Measurements from ENCODE around the gene UGCG. TPM values are rescaled to one million over a fixed set of nuclear protein-coding genes. Genes with fewer than 3 reads are reported as not detected.

The UGCG gene
- total RNA-seq = 158 and 172 TPM in 2 replicates

GRCh38 chr9:111895996-111896941, at the start of gene UGCG:
Gene UGCG (plus strand): TSS chr9:111896814. CDS start chr9:111897216, 402 bp downstream.
- TF ChIP-seq CTCF (IDR thresholded peaks at IDR 0.05; ENCODE audit: insufficient read depth, low read length, poor library complexity, severe bottlenecking) = no peak
- Histone ChIP-seq H3K27me3 (ENCODE audit: control insufficient read depth, insufficient read depth, low read length) (no peaks in the 10 kb centered on the region), H3K4me3 (ENCODE audit: low read depth, low read length) (peak within 1 kb of the TSS; percentile 98), H3K36me3 (ENCODE audit: control insufficient read depth, insufficient read depth, low read length) (no peaks in the 10 kb centered on the region)
- DNase-seq (ENCODE audit: low read depth) = peak; percentile 55

- no peak overlapping the region for H3K4me3 ChIP-seq (ENCODE audit: low read depth, low read length)
- H3K36me3 ChIP-seq (ENCODE audit: control insufficient read depth, insufficient read depth, low read length) = no peaks in the 10 kb centered on the region
- DNase-seq (ENCODE audit: low read depth) = no peak
- TF ChIP-seq CTCF (IDR thresholded peaks at IDR 0.05; ENCODE audit: insufficient read depth, low read length, poor library complexity, severe bottlenecking) = no peak
- H3K27me3 ChIP-seq (ENCODE audit: control insufficient read depth, insufficient read depth, low read length) = no peaks in the 10 kb centered on the region
Observed at GRCh38 chr9:111851553-111851952, 45.1 kb upstream of the UGCG start.

GRCh38 chr9:111852291-111852690, 44.3 kb upstream of the UGCG start:
- no peak for TF ChIP-seq CTCF (IDR thresholded peaks at IDR 0.05; ENCODE audit: insufficient read depth, low read length, poor library complexity, severe bottlenecking)
- DNase-seq (ENCODE audit: low read depth) = no peak
- H3K27me3 ChIP-seq (ENCODE audit: control insufficient read depth, insufficient read depth, low read length) = no peaks in the 10 kb centered on the region
- no peak overlapping the region for H3K4me3 ChIP-seq (ENCODE audit: low read depth, low read length)
- no peaks in the 10 kb centered on the region for H3K36me3 ChIP-seq (ENCODE audit: control insufficient read depth, insufficient read depth, low read length)

- DNase-seq (ENCODE audit: low read depth) = no peak
- no peak overlapping the region for H3K4me3 ChIP-seq (ENCODE audit: low read depth, low read length)
- H3K27me3 ChIP-seq (ENCODE audit: control insufficient read depth, insufficient read depth, low read length) = no peaks in the 10 kb centered on the region
- TF ChIP-seq CTCF (IDR thresholded peaks at IDR 0.05; ENCODE audit: insufficient read depth, low read length, poor library complexity, severe bottlenecking) = no peak
- H3K36me3 ChIP-seq (ENCODE audit: control insufficient read depth, insufficient read depth, low read length) = no peaks in the 10 kb centered on the region
Observed at GRCh38 chr9:111853450-111853827, 43.2 kb upstream of the UGCG start.

- H3K27me3 ChIP-seq (ENCODE audit: control insufficient read depth, insufficient read depth, low read length) = no peaks in the 10 kb centered on the region
- no peak for DNase-seq (ENCODE audit: low read depth)
- H3K36me3 ChIP-seq (ENCODE audit: control insufficient read depth, insufficient read depth, low read length) = no peaks in the 10 kb centered on the region
- TF ChIP-seq CTCF (IDR thresholded peaks at IDR 0.05; ENCODE audit: insufficient read depth, low read length, poor library complexity, severe bottlenecking) = no peak
- H3K4me3 ChIP-seq (ENCODE audit: low read depth, low read length) = no peak overlapping the region
Observed at GRCh38 chr9:111854799-111855198, 41.8 kb upstream of the UGCG start.

Measured in kidney epithelial cell (primary cell).